ENCODE measurements around the gene PAGE2B. TPM values are rescaled to one million over a fixed set of nuclear protein-coding genes. Genes with fewer than 3 reads are reported as not detected.
"Not testable (repeated sequence)": the region's sequence is repeated elsewhere in the genome, so short reads cannot be mapped to it uniquely, and the experiment has no call there.

The PAGE2B gene
- total RNA-seq, 4 donors from 2014 or later, result not detected

DNA sequence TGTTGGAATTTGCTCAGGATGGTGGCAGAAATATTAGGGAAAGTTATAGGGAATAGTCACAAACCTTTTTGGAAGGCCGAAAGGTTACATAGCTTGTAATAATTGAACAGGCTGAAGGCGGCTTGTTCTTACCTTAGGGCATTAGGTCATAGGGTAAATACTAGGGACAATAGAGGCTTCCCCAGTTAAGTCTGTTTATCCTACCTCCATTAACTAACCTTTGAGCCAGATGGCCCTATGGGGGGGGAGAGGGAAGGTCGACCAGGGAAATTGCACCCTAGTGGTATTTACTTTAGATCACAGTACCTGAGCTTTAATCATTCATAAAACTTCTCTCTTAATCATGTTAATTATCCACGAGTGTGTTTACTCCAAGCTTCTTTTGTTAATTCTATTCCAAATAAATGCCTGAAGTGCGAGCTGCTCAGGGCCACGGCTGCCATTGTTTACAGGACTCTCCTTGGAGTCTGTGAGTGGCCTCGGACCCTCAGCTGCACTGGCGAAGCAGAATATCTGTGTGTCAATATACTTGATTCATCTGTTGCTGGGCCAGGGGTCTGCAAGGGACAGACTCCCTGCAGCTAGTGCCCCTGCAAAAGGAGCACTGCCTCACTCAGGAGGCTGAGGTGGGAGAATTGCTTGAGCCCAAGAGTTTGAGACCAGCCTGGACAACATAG, 36.9 kb downstream of the PAGE2B start:
- no peak for DNase-seq
- intact Hi-C loops (cut with DNase I; ENCODE audit: low total_unique reads), result no loop called here
- Histone ChIP-seq H3K27me3 (no peaks in the 10 kb centered on the region), H3K4me1 (no peaks in the 10 kb centered on the region), H3K27ac (no peak overlapping the region), H3K36me3 (no peaks in the 10 kb centered on the region), H3K4me3 (no peak overlapping the region), H3K9me3 (no peaks in the 10 kb centered on the region)
- no peak for TF ChIP-seq CTCF (IDR thresholded peaks at IDR 0.05)
- TF ChIP-seq POLR2A (IDR thresholded peaks at IDR 0.05), result no peak

DNA sequence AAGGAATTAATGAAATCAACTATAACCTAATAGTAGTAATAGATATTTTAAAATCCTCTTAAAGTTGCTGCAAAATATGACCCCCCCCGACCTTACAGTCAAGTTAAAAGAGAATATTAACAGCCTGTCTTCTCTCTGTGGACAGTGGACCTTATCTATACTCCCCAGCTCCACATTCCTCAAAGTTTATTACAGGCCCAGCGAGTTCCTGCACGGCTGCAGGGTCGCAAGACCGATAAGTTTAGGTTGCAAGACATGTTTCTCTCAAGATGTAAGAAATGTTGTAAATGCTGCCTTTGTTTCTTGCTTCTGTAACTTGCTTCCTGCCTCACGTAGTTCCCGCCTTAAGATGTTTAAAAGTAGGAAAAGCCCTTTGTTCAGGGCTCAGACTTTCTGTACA, 41.8 kb downstream of the PAGE2B start:
- H3K4me3 ChIP-seq; H3K36me3 ChIP-seq; intact Hi-C loops (cut with DNase I; ENCODE audit: low total_unique reads); H3K27me3 ChIP-seq; H3K9me3 ChIP-seq; DNase-seq; H3K27ac ChIP-seq; H3K4me1 ChIP-seq: not testable (repeated sequence)

DNA sequence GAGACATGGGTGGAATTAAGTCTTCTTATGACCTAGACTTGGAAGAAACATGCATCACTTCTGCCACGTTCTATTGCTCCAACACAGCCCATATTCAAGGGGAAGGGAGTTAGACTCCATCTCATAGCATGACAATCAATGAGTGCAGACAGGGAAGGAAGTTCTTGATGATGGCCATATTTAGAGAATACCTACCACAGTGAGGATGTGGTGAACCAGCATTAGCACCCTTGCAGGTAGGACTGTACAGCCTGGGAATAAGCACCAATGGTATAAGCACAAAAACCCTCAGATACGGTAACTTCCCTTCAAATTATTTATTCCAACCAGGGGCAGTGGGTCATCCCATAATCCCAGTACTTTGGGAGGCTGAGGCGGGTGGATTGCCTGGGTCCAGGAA, 43.7 kb downstream of the PAGE2B start:
- no peak for DNase-seq
- H3K27ac ChIP-seq, result no peak overlapping the region
- no peaks in the 10 kb centered on the region for H3K9me3 ChIP-seq
- H3K27me3 ChIP-seq, result no peaks in the 10 kb centered on the region
- H3K4me1 ChIP-seq, result no peaks in the 10 kb centered on the region
- no peak for TF ChIP-seq CTCF (IDR thresholded peaks at IDR 0.05)
- no peak for TF ChIP-seq POLR2A (IDR thresholded peaks at IDR 0.05)
- H3K36me3 ChIP-seq, result no peaks in the 10 kb centered on the region
- intact Hi-C loops (cut with DNase I; ENCODE audit: low total_unique reads), result no loop called here
- no peak overlapping the region for H3K4me3 ChIP-seq

GRCh38 chrX:55119271-55119670, 44.4 kb downstream of the PAGE2B start:
- TF ChIP-seq CTCF (IDR thresholded peaks at IDR 0.05) (no peak), POLR2A (IDR thresholded peaks at IDR 0.05) (no peak)
- H3K27ac ChIP-seq, result no peak overlapping the region
- H3K27me3 ChIP-seq, result no peaks in the 10 kb centered on the region
- H3K9me3 ChIP-seq, result no peaks in the 10 kb centered on the region
- no peaks in the 10 kb centered on the region for H3K36me3 ChIP-seq
- no peaks in the 10 kb centered on the region for H3K4me1 ChIP-seq
- intact Hi-C loops (cut with DNase I; ENCODE audit: low total_unique reads), result no loop called here
- DNase-seq, result no peak
- H3K4me3 ChIP-seq, result no peak overlapping the region

DNA sequence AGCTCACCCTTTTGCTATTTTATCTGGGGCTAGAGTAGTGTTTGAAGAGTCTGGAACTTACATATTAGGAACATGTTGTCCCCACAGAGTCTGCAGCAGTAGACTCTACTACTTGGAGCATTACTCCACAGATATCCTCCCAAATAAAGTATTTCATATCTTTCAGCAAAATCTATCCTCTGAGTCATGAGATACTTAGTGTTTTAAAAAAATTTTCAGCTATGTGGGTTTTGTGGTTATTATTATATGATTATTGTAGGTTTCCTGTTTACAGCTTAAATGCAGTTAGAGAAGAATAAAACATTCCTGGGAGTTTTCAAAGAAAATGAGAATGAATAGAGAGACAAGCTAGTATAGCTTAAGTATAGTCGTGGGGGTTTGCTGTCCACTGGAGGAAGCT, 44.9 kb downstream of the PAGE2B start:
- DNase-seq, result no peak
- no peak overlapping the region for H3K27ac ChIP-seq
- TF ChIP-seq POLR2A (IDR thresholded peaks at IDR 0.05) (no peak), CTCF (IDR thresholded peaks at IDR 0.05) (no peak)
- no peaks in the 10 kb centered on the region for H3K36me3 ChIP-seq
- H3K4me1 ChIP-seq, result no peaks in the 10 kb centered on the region
- no peak overlapping the region for H3K4me3 ChIP-seq
- intact Hi-C loops (cut with DNase I; ENCODE audit: low total_unique reads), result no loop called here
- no peaks in the 10 kb centered on the region for H3K27me3 ChIP-seq
- no peaks in the 10 kb centered on the region for H3K9me3 ChIP-seq
